Hepatocyte (in vitro differentiated cells): ENCODE measurements around the gene SSBP2.

Experiments used
- EZH2 ChIP-seq: fragments of 200-600 bp; sonication (generic); IDR thresholded peaks from 2 replicates; pipeline ENCODE4 v1.6.1; 2016; ENCODE audit warnings: antibody characterized with exemption, mild to moderate bottlenecking, borderline replicate concordance
- TF ChIP-seq, protein P1 (sequence below): fragments of 200-600 bp; sonication (generic); IDR thresholded peaks from 2 replicates; pipeline ENCODE4 v1.5.1; 2016; ENCODE audit warnings: antibody characterized with exemption, mild to moderate bottlenecking; ENCODE audit not compliant: poor library complexity

DNA sequence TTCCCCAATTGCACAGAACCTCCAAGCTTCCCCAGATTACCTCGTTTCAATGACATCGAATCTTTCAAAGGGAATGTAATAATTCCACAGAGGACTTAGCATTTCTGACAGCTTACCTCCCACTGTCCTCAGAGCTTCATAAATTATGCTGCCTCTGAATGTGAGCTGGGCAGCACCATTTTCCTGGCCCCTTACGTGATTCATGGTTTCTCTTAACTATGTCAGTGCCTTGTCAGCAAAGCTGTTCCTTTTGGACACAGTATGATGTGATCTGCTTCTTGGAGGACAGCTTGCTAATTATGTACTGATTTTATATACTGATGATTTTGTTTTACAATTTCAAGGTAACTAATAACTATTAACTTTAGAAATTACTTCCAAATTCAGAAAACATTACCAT, 27.7 kb upstream of the SSBP2 start:
- no peak for TF ChIP-seq EZH2
- TF ChIP-seq, protein P1, sequence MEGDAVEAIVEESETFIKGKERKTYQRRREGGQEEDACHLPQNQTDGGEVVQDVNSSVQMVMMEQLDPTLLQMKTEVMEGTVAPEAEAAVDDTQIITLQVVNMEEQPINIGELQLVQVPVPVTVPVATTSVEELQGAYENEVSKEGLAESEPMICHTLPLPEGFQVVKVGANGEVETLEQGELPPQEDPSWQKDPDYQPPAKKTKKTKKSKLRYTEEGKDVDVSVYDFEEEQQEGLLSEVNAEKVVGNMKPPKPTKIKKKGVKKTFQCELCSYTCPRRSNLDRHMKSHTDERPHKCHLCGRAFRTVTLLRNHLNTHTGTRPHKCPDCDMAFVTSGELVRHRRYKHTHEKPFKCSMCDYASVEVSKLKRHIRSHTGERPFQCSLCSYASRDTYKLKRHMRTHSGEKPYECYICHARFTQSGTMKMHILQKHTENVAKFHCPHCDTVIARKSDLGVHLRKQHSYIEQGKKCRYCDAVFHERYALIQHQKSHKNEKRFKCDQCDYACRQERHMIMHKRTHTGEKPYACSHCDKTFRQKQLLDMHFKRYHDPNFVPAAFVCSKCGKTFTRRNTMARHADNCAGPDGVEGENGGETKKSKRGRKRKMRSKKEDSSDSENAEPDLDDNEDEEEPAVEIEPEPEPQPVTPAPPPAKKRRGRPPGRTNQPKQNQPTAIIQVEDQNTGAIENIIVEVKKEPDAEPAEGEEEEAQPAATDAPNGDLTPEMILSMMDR, result no peak
